ENCODE data around the gene MCEMP1. TPM values are rescaled to one million over a fixed set of nuclear protein-coding genes. Genes with fewer than 3 reads are reported as not detected.

Gene MCEMP1
- total and polyA plus RNA-seq, 2 of the 13 experiments (the other 11 are each of a cell fraction or from before 2014, with no cell fraction given): not detected

DNA sequence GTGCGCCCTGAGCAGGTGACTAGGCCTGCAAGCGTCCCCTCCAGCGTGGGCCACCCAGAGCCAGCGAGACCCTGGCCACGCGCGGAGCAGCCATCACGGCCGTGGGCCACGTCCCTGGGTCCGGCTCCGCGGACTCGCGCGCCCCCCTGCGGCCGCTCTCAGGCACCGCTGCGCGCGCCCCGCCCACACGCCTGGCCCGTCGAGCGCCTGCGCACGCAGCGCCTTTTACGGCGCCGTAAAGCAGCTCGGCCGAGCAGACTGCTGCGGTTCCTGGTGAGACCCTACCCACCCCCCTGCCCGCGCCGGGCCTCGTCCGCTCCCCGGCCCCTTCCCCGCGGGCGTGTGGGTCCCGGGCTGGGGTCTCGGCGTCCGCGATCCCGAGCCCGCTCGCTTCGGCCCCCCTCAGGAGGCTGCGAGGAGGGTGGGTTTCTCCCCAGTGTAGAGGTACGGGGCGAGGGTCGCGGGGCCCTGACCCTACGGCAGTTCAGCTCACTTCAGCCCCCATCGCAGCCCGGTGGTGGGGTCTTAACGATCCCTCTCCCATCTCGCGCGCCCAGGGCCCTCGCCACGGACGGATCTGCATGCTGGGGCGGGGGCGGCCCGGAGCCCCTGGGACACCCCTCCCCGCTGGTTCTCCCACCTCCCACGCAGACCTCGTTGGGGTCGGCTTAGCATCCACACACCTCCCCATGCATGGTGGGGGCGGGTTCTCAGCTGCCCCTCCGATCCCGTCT is 3.9 kb downstream of the MCEMP1 start, which contains the start of gene TRAPPC5 (continued):
- TF ChIP-seq, protein P1, sequence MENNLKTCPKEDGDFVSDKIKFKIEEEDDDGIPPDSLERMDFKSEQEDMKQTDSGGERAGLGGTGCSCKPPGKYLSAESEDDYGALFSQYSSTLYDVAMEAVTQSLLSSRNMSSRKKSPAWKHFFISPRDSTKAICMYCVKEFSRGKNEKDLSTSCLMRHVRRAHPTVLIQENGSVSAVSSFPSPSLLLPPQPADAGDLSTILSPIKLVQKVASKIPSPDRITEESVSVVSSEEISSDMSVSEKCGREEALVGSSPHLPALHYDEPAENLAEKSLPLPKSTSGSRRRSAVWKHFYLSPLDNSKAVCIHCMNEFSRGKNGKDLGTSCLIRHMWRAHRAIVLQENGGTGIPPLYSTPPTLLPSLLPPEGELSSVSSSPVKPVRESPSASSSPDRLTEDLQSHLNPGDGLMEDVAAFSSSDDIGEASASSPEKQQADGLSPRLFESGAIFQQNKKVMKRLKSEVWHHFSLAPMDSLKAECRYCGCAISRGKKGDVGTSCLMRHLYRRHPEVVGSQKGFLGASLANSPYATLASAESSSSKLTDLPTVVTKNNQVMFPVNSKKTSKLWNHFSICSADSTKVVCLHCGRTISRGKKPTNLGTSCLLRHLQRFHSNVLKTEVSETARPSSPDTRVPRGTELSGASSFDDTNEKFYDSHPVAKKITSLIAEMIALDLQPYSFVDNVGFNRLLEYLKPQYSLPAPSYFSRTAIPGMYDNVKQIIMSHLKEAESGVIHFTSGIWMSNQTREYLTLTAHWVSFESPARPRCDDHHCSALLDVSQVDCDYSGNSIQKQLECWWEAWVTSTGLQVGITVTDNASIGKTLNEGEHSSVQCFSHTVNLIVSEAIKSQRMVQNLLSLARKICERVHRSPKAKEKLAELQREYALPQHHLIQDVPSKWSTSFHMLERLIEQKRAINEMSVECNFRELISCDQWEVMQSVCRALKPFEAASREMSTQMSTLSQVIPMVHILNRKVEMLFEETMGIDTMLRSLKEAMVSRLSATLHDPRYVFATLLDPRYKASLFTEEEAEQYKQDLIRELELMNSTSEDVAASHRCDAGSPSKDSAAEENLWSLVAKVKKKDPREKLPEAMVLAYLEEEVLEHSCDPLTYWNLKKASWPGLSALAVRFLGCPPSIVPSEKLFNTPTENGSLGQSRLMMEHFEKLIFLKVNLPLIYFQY (CRISPR knock-in tag; IDR thresholded peaks at IDR 0.05; ENCODE audit: borderline replicate concordance): no peak
- TF ChIP-seq MXI1 (IDR thresholded peaks at IDR 0.05; ENCODE audit: borderline replicate concordance, low read depth, low read length) (peak; percentile 62; the same call in 1 of the 3 replicates), SP5 (CRISPR knock-in tag; IDR thresholded peaks at IDR 0.05; ENCODE audit: borderline replicate concordance, low read depth) (peak; percentile 64), KAT2B (IDR thresholded peaks at IDR 0.05; ENCODE audit: borderline replicate concordance, low read depth, low read length) (no peak), GTF2F1 (IDR thresholded peaks at IDR 0.05; ENCODE audit: low read length) (no peak), HMGXB3 (CRISPR knock-in tag; IDR thresholded peaks at IDR 0.05; ENCODE audit: borderline replicate concordance) (no peak), CENPX (CRISPR knock-in tag; IDR thresholded peaks at IDR 0.05) (no peak), ZNF256 (CRISPR knock-in tag; conservative IDR thresholded peaks at IDR 0.05) (no peak), TEAD2 (CRISPR knock-in tag; IDR thresholded peaks at IDR 0.05) (no peak), ZNF547 (CRISPR knock-in tag; IDR thresholded peaks at IDR 0.05) (peak; percentile 91), CBX1 (IDR thresholded peaks at IDR 0.05; ENCODE audit: low read depth) (no peak), CREB1 (IDR thresholded peaks at IDR 0.05) (no peak), CREB1 (CRISPR knock-in tag; IDR thresholded peaks at IDR 0.05) (no peak), ZNF615 (CRISPR knock-in tag; IDR thresholded peaks at IDR 0.05; ENCODE audit: borderline replicate concordance) (no peak)
- TF ChIP-seq, protein P2, sequence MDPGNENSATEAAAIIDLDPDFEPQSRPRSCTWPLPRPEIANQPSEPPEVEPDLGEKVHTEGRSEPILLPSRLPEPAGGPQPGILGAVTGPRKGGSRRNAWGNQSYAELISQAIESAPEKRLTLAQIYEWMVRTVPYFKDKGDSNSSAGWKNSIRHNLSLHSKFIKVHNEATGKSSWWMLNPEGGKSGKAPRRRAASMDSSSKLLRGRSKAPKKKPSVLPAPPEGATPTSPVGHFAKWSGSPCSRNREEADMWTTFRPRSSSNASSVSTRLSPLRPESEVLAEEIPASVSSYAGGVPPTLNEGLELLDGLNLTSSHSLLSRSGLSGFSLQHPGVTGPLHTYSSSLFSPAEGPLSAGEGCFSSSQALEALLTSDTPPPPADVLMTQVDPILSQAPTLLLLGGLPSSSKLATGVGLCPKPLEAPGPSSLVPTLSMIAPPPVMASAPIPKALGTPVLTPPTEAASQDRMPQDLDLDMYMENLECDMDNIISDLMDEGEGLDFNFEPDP (CRISPR knock-in tag; conservative IDR thresholded peaks at IDR 0.05): no peak

Data from HepG2 (cell line).